ENCODE measurements around the gene MYEF2. TPM values are rescaled to one million over a fixed set of nuclear protein-coding genes. Genes with fewer than 3 reads are reported as not detected.

MYEF2 gene, protein sequence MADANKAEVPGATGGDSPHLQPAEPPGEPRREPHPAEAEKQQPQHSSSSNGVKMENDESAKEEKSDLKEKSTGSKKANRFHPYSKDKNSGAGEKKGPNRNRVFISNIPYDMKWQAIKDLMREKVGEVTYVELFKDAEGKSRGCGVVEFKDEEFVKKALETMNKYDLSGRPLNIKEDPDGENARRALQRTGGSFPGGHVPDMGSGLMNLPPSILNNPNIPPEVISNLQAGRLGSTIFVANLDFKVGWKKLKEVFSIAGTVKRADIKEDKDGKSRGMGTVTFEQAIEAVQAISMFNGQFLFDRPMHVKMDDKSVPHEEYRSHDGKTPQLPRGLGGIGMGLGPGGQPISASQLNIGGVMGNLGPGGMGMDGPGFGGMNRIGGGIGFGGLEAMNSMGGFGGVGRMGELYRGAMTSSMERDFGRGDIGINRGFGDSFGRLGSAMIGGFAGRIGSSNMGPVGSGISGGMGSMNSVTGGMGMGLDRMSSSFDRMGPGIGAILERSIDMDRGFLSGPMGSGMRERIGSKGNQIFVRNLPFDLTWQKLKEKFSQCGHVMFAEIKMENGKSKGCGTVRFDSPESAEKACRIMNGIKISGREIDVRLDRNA
- 9.5 and 15.2 TPM in 2 replicates for total RNA-seq

DNA sequence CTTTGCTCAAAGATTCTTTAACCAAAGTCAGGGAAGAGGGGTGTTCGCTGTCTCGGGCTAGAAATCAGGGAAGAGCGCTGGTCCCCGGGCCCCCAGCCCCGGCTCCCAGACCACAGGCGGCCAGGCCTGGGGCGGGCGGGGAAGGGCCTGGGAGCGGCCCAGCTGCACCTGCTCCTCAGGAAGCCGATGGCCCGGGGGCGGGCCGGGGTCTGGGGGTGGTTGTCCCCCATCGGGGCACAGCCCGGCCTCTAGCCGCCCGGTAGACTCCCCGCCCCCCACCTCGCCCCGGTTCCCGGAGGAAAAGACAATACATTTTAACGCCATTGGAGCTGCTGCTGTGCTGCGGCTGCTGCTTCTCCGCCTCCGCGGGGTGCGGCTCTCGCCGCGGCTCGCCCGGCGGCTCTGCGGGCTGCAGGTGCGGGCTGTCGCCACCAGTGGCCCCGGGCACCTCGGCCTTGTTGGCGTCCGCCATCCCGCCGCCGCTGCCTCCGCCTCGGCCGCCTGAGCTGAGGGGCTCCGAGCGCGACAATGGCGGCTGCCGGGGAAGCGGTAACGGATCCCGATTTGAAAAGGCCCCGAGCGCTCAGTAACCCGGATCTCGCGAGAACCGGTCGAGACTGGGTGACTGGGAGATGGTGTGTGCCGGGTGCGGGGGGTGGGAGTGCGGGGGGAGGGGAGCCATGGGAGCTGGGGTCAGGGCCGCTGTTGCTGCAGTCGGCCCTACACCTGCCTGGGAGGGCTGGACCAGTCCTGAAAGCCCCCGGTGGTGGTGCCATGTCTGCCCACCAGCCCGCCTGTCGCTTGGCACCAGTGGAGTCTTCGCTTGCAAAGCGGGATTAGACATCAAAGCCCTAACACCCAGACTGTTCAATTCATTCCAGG, at the start of gene MYEF2:
Gene MYEF2, minus strand, starts transcription at position 530 of the 882 bp plus-strand sequence. Its CDS starts 58 bp downstream, at position 472.

DNA sequence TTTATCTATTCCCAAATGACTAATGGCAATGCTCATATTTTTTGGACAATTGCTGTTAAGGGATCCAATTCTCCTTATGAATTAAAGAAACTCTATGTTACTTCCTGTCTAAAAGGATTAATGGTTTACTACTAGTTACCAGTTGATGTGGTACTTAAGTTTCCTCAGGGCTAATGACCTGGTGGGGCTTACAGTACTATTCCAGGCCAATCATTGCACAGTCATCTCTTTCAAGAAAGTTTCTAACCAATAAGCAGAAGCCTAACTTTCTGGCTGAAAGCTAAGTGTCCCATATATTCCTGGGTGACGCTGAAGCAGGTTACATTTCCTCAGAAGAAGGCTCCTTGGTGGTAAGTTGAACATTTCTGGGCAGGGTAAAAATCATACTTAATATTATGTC, 27.9 kb upstream of the MYEF2 start, which contains the start of gene SLC12A1:
Gene SLC12A1, plus strand, starts transcription at position 322 of the 400 bp plus-strand sequence. CDS start 1,418 bp downstream, outside the sequence.

DNA sequence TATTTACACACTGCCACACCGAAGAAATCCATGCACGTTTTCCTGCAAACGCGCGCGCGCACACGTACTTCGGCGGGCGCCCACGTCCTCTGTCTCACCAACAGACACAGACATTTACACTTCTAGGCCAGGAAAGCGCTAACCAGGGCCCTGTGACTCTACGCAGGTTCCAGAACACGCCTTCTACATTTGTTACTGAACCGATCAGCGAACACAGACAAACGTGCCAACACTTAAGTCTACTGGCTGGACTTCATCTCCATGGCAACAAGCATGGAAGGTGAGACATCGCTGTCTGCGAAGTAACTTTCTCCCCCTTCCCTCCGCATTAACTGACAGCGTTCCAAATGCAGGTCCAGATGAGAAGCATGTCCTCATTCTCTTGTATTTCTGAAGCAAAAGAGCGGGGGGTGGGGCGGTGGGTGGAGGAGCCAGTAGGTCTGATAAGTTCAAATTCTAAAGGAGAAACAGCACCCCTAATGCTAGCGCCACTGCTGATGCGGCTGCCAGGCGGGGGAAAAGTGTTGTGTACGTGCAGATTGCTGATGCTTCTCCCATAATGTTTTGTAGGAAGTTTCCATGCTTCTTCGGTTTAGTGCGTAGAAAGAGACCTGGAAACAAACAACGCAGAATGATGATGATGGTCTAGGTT, 13.6 kb upstream of the MYEF2 start, which contains the start of gene CTXN2:
Gene CTXN2, plus strand, starts transcription at position 92 of the 652 bp plus-strand sequence. CDS start 9,636 bp downstream, outside the sequence.

DNA sequence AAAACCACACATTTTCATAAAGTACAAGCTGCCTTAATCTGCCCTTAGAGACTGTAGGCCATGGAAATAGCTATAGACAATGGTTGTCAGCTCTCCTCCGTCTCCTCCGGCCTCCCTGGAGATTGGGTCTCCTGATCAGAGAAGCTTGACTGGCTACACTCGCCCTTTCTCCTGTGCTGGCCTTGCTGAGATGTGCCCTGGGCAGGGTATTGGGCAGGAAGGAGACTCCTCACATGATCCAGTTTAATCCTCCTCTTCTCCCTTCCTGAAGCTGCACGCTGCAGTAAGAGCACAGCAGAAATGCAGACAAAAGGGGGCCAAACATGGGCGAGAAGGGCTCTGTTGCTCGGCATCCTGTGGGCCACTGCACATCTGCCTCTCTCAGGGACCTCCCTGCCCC, 57.4 kb downstream of the MYEF2 start, which contains the start of gene SLC24A5:
Gene SLC24A5, plus strand, starts transcription at position 246 of the 400 bp plus-strand sequence. Its CDS starts 55 bp downstream, at position 301.

Other genes with a start within 250 kb of the MYEF2 start
- not detected in 2 replicates for gene SLC24A5, start 57.3 kb downstream of the MYEF2 start, total RNA-seq
- gene CTXN2, start 13.4 kb upstream of the MYEF2 start, total RNA-seq = under 0.01 TPM in 1 of 2 replicates, not detected in the other
- gene SLC12A1, start 28.0 kb upstream of the MYEF2 start, total RNA-seq = under 0.01 and 0.25 TPM in 2 replicates
- gene DUT, start 153.1 kb upstream of the MYEF2 start, total RNA-seq = 40.8 and 73.2 TPM in 2 replicates